ENCODE results near the gene INTS1. TPM values are rescaled to one million over a fixed set of nuclear protein-coding genes. Genes with fewer than 3 reads are reported as not detected.
"Not testable (repeated sequence)": the region's sequence is repeated elsewhere in the genome, so short reads cannot be mapped to it uniquely, and the experiment has no call there.

The INTS1 gene
- total RNA-seq, 1 donor from 2014 or later: 109 TPM

DNA sequence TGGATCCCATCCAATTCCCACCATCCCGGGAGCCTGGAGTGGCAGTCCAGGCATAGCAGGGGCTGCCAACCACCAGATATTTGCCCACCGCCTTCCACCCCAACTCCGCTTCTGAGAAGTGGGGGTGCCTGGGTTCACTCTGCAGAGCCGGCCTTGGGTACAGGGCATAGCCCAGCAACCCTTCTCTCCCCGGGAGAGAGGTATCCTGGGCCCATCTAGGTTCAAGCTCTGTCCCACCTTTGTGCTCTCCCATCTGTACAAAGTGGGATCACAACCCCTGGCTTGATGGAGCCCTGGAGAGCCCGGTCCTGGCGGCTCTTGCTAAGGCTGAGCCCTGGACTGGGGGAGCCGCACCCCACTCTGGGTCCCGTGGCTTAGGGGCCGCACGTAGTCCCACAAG lies 57.1 kb downstream of the INTS1 start:
- H3K27ac Mint-ChIP-seq (ENCODE audit: unreplicated experiment): no peak overlapping the region
- no peaks in the 10 kb centered on the region for H3K4me1 Mint-ChIP-seq (ENCODE audit: unreplicated experiment)
- H3K36me3 Mint-ChIP-seq (ENCODE audit: low read depth, unreplicated experiment): peaks cover 4% of the 10 kb centered on the region
- H3K9me3 Mint-ChIP-seq (ENCODE audit: unreplicated experiment): no peaks in the 10 kb centered on the region
- no peak overlapping the region for H3K4me3 Mint-ChIP-seq (ENCODE audit: unreplicated experiment)
- H3K27me3 Mint-ChIP-seq (ENCODE audit: unreplicated experiment): peaks cover 2% of the 10 kb centered on the region
- no peak for DNase-seq (ENCODE audit: low spot score)
- TF ChIP-seq CTCF (IDR thresholded peaks at IDR 0.05; ENCODE audit: unreplicated experiment): no peak

GRCh38 chr7:1446620-1447032 lies 57.6 kb downstream of the INTS1 start:
- no peak overlapping the region for H3K27ac Mint-ChIP-seq (ENCODE audit: unreplicated experiment)
- no peak overlapping the region for H3K4me3 Mint-ChIP-seq (ENCODE audit: unreplicated experiment)
- TF ChIP-seq CTCF (IDR thresholded peaks at IDR 0.05; ENCODE audit: unreplicated experiment): no peak
- H3K36me3 Mint-ChIP-seq (ENCODE audit: low read depth, unreplicated experiment): peaks cover 5% of the 10 kb centered on the region
- peaks cover 2% of the 10 kb centered on the region for H3K27me3 Mint-ChIP-seq (ENCODE audit: unreplicated experiment)
- no peak for DNase-seq (ENCODE audit: low spot score)
- H3K9me3 Mint-ChIP-seq (ENCODE audit: unreplicated experiment): no peaks in the 10 kb centered on the region
- H3K4me1 Mint-ChIP-seq (ENCODE audit: unreplicated experiment): no peaks in the 10 kb centered on the region

- not testable (repeated sequence) for H3K27ac Mint-ChIP-seq (ENCODE audit: unreplicated experiment); H3K36me3 Mint-ChIP-seq (ENCODE audit: low read depth, unreplicated experiment); H3K27me3 Mint-ChIP-seq (ENCODE audit: unreplicated experiment); H3K4me1 Mint-ChIP-seq (ENCODE audit: unreplicated experiment); H3K9me3 Mint-ChIP-seq (ENCODE audit: unreplicated experiment); DNase-seq (ENCODE audit: low spot score); H3K4me3 Mint-ChIP-seq (ENCODE audit: unreplicated experiment)
Measured at GRCh38 chr7:1446026-1446425, 58.2 kb downstream of the INTS1 start.

DNA sequence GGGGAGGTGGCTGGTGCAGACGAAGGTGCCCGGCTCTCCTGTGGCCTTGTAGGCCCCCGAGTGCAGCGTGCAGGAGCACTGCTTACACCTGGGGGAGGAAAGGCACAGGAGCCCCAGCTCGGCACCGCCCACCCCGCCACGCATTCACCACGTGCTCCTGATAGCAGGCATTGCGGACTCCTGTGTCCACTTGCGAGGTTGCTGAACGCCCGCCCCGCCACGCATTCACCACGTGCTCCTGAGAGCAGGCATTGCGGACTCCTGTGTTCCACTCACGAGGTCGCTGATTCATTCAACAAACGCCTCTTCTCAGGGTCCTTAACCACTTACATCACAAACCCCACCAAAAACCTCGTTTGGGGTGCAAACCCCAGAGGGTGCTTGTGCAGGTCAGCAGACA lies 58.8 kb downstream of the INTS1 start:
- Mint-ChIP-seq H3K9me3 (ENCODE audit: unreplicated experiment) (no peaks in the 10 kb centered on the region), H3K27me3 (ENCODE audit: unreplicated experiment) (peaks cover 2% of the 10 kb centered on the region), H3K4me3 (ENCODE audit: unreplicated experiment) (no peak overlapping the region), H3K4me1 (ENCODE audit: unreplicated experiment) (no peaks in the 10 kb centered on the region), H3K27ac (ENCODE audit: unreplicated experiment) (no peak overlapping the region), H3K36me3 (ENCODE audit: low read depth, unreplicated experiment) (peaks cover 7% of the 10 kb centered on the region)
- TF ChIP-seq CTCF (IDR thresholded peaks at IDR 0.05; ENCODE audit: unreplicated experiment): no peak
- no peak for DNase-seq (ENCODE audit: low spot score)

DNA sequence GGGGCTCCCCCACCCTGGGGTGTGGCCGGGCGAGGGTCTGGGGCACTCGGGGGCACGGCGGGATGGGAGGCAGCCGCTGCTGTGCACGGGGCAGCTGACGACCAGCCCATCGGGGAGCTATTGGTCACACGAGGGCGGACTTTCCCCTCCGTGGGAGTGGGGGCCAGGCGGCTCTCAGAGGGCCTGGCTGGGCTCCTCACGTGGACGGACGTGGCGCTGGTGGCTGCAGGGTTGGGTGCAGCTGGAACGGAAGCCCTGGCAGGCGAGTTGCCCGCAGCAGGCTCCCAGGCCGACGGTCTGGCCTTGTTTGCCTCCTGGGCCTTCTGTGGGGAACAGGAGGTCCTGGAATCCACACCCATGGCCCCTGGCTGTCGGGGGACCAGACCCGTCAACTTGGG lies 59.3 kb downstream of the INTS1 start:
- no peak for TF ChIP-seq CTCF (IDR thresholded peaks at IDR 0.05; ENCODE audit: unreplicated experiment)
- H3K36me3 Mint-ChIP-seq (ENCODE audit: low read depth, unreplicated experiment): peaks cover 7% of the 10 kb centered on the region
- H3K9me3 Mint-ChIP-seq (ENCODE audit: unreplicated experiment): no peaks in the 10 kb centered on the region

More for the DNA sequence above, 59.3 kb downstream of the INTS1 start:
- Mint-ChIP-seq H3K27ac (ENCODE audit: unreplicated experiment) (no peak overlapping the region), H3K4me1 (ENCODE audit: unreplicated experiment) (no peaks in the 10 kb centered on the region), H3K4me3 (ENCODE audit: unreplicated experiment) (no peak overlapping the region), H3K27me3 (ENCODE audit: unreplicated experiment) (peaks cover 2% of the 10 kb centered on the region)
- no peak for DNase-seq (ENCODE audit: low spot score)

All from endothelial cell (in vitro differentiated cells).